GM18520 (cell line): Measurements from ENCODE around the gene F3.

ENCODE experiments used
- ATAC-seq: cut with Tn5 transposase; IDR thresholded peaks from one replicate; pipeline ENCODE4 v1.9.1; 2021; ENCODE audit not compliant: unreplicated experiment

The F3 gene

DNA sequence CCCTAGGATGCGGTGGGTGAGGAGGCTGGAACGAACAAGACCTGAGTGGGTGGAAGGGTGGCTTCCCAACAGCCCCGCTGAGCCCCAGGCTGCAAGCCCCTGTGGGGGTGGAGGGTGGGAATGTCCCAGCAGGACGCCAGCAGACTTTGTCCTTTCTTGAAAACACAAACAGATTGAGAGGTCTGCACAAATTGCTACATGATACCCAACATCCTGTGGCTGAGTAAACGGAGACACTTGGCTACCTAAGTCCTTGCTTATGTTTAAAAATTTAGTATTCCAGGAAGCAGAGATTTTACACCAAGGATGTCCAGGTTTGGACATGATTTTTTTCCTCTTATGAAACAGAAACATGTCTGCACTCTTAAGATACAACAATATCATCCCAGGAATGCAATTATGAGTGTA lies 11.8 kb upstream of the F3 start:
- no peak for ATAC-seq

GRCh38 chr1:94552071-94552586 lies 10.6 kb upstream of the F3 start:
- no peak for ATAC-seq

- no peak for ATAC-seq
Observed at GRCh38 chr1:94551449-94551848, 9.9 kb upstream of the F3 start.

DNA sequence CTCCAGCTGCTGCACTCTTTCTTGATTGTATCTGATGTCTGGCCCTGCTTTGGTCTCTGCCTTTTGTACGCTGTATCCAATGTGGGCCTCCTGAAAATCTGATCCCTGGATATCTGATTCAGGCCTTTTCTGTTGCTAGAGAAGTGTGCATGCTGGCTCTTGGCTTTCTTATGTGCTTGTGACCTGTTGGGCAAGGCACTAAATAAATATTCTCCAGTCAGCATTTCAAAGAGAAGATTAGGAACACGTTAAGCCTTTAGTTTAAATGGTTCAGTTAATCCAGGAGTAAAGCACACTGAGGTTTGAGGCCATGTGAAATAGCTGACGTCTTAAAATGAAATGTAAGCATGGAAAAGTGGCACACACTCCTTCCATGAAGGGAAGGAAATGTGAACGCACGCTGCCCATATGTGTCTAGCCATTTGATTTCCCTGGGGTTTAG lies 9.3 kb upstream of the F3 start:
- ATAC-seq, result no peak

DNA sequence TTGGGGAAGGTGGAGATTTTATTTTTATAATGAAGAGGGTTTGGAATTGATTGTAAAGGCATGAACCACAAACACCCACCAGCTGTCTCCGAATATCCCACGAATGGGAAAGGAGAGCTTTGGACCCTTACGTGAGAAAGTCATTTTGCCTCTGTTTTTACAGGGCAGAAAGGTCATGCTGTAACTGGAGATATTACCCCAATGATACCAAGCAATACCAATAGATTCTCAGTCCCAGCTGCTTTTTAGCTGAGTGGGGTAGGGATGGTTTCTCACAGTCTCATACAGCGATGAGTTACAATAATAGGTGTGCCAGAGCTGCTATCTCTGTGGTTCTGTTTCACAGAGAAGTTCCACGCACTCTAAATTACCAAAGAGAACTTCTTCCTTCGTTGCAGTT lies 8.8 kb upstream of the F3 start:
- no peak for ATAC-seq

DNA sequence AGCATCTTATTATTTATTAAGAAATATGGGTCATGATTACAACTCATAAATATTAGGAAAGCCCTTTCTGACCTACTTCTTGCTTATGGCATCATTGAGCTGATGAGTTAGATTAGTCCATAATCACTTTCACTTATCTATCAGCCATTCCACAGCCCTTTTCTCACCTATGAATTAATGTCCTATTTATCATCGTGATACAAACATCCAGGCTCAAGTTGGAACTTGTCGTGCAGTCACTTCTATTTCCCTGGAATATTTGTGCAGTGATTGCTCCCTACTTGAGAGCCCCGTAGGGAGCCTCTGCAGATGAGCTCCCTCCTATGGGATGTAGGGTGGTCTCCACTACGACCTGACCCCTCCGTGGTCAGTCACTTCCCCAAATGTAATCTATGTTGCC lies 8.1 kb upstream of the F3 start:
- ATAC-seq, result no peak

DNA sequence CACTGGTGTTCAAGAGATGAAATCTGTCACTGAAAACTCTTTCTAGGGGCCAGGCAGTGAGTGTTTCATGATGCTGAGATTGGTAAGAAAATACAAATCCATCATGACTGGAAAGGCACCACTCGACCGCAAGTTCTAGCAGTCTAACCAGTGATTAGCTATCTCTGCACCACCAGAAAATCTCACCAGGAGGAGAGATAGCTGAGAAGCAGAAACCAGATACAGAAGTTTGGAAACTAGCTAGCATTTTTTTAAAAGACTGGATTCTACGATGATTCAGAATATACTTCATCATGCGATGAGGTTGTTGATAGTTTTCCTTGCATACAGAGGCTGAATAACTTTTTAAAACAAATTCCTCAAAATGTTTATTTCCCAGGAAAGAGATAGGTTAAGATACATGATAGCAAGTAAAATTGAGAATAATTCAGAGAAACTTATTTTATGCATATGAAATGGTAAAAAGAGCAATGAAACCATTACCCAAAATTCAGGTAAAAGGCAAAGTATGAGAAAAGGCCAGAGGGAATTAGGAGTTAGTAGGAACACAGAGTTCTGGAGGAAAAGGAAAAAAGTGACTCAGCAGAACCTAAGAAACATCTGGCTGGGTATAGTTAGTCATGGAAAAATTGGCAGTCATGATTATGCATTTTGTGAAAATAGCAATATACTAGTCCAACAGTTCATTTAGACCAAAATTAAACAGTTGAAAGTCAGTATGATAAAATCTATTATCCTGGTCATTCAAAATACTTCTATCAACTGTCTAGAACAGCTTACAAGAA lies 3.3 kb upstream of the F3 start:
- no peak for ATAC-seq

GRCh38 chr1:94543893-94544635 lies 2.5 kb upstream of the F3 start:
- no peak for ATAC-seq

DNA sequence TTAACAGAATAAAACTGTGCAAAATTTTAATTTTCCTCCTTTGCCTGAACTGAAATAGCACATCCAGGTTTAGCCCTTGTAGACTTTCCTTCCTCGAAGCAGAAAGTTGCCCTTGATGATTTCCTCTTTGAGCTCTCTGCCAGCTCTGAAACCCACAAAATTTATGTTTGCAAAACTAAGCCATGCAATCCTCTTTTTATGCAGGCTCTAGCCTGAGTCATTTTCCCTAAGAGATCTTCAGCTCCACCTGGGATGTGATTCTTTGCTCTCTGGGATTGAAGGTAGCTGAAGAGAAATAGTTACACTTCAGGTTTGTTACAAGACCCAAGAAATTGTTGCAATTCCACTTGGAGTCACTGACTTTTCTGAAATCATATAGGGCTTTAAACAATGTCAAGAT lies 1.4 kb upstream of the F3 start:
- ATAC-seq, result no peak

GRCh38 chr1:94542088-94542870 lies 720 bp upstream of the F3 start:
- no peak for ATAC-seq

GRCh38 chr1:94540440-94541245 lies 916 bp downstream of the F3 start:
- no peak for ATAC-seq

DNA sequence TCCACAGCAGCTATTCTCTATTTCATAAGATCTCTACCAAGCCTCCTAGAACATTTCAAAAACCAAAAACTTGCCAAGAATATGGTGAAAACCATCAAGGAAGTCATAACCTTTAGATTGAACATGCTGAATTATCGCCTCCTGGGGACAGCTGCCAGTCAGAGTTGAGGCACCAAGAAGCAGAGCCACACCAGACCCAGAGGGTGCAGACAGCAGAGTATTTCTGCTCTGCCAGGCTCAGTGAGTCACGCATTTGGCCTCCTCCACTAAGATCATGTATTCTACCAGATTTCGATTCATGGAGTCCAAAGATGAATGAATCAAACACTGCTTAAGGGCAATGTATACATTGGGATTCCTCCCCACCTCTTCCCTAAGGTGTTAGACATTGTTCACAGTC lies 2.1 kb downstream of the F3 start:
- no peak for ATAC-seq

DNA sequence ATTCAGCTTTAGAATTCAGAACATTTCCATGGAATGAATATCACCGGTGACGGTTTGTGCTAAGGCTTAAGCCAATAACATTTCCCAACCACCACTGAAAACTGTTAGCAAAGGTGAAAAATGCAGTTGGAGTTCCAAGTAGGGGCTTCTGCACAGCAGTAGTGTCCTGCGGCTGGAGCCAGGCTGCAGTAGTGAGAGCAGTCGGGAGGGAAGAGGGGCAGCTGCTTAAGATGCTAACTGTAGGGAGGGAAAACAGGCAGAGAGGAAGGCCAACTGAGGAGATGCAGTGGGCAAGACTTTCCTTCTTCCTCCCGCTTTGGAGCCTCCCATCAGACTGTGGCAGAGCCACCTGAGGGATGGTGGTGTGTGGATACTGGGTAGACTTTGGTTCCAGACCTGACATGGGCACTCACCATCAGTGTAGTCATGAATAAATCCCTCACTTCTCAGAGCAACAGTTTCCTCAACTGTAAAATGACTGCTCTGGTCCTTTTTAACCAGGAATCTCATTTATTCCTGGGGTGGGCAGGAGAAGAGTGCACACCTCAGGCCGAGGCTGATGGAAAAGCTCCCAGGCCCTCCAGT lies 3.2 kb downstream of the F3 start:
- no peak for ATAC-seq

GRCh38 chr1:94537254-94537653 lies 4.3 kb downstream of the F3 start:
- no peak for ATAC-seq

DNA sequence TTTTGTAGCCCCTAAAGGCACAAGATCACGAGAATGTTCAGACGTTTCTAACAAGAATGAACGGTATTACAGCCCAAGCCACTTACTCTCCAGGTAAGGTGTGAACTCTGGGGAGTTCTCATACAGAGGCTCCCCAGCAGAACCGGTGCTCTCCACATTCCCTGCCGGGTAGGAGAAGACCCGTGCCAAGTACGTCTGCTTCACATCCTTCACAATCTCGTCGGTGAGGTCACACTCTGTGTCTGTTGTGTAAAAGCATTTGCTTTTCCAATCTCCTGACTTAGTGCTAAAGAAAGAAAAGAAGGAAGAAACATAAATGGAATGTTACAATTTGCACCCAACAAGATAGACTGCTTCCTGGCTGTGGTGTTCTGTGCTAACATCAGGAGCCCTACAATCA lies 5.7 kb downstream of the F3 start:
- no peak for ATAC-seq

DNA sequence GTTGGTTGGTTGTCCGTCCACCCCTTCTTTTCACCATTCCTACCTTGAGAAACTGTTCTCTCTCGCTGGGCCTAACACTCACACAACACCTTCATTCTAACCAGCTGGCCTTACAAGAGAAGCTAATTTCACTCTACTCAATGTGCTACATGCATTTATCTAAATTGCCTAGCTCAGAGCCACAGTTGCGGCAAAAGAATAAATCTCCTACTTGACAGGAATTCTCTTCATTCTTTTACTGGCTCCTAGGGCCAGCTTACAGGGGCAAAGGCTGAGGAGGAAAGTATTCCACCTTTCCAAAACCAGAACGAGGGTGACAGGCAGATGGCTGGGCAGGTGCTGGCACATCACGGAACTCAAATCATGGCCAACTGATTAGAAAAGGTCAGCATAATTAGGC lies 6.5 kb downstream of the F3 start:
- ATAC-seq, result no peak

- no peak for ATAC-seq
Observed at GRCh38 chr1:94532077-94532476, 9.5 kb downstream of the F3 start.

- no peak for ATAC-seq
Observed at GRCh38 chr1:94531664-94532063, 9.9 kb downstream of the F3 start.

DNA sequence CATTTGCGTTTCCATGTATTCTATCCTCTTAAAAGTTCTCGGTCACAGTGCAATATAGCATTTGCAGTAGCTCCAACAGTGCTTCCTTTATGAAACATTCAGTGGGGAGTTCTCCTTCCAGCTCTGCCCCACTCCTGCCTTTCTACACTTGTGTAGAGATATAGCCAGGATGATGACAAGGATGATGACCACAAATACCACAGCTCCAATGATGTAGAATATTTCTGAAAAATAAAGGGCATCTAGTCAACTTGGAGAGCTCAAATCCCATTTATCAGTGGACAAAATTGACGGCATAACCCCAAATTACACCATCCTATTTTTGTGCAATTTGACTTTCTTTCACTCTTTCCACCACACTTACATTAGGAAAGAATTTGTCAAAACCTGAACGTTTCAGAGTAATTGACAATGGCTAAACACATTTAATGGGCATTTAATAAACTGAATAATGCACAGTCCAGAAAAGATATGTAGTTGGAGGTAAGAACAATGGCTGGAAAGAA lies 11.1 kb downstream of the F3 start:
- no peak for ATAC-seq

DNA sequence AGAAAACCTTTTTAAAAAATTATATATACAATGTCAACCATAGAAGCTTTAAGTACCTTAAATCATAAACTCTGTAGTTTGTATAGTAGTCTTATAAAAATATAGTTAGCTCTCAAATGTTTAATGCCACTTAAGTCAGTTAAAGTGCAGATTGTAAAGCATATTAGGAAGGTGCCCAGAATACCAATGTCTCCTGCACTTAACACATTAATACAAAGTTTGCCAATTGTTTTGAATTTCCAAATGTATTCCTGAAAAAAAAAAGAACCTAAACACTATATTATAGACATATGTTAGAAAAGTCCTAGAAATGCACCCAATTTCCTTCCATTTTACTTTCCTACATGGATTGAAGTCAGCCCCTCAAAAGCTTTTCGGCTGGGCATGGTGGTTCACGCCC lies 12.1 kb downstream of the F3 start:
- no peak for ATAC-seq
